Airway epithelial cell (primary cell): ENCODE results near the gene ABAT. TPM values are rescaled to one million over a fixed set of nuclear protein-coding genes. Genes with fewer than 3 reads are reported as not detected.

ENCODE experiments used
- total RNA-seq: library from RNA; depleted of rRNA; stranded (reverse); fragments of >200 nt; gene quantifications from 2 replicates; pipeline ENCODE4 v1.2.3, GENCODE V29; 2015

The ABAT gene
- total RNA-seq: 5.9 and 9.3 TPM in 2 replicates

DNA sequence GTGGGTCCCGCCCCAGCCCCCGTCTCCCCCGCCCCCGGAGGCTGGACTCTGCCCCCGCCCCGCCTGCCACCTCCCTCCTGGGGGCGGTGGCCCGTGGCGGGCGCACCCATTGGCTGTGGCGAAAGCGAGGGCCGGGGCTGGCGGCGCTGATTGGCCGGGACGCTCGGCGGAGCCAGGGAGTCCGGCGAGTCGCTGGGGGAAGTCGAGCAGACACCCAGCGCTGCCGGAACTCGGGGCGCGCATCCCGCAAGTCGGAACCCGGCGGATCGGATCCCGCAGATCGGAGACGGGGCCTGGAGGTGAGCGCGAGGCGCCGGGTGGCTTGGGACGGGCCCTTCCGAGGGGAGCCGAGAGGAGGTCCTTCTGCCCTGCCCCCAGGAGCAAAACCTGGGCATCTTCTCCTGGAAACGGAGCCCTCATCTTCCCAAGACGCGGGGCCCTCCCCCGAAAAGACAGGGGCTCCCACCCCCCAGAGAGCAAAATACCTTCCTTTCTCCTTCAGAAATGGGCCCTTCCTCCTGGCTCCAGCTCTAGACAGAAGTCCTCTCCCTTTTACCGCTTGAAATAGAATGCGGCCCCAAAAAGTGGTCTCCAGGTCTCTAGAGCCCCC, at the start of gene ABAT:
ABAT (plus strand) TSS at position 205 of the 610 bp plus-strand sequence. CDS start 61,123 bp downstream, outside the sequence.

DNA sequence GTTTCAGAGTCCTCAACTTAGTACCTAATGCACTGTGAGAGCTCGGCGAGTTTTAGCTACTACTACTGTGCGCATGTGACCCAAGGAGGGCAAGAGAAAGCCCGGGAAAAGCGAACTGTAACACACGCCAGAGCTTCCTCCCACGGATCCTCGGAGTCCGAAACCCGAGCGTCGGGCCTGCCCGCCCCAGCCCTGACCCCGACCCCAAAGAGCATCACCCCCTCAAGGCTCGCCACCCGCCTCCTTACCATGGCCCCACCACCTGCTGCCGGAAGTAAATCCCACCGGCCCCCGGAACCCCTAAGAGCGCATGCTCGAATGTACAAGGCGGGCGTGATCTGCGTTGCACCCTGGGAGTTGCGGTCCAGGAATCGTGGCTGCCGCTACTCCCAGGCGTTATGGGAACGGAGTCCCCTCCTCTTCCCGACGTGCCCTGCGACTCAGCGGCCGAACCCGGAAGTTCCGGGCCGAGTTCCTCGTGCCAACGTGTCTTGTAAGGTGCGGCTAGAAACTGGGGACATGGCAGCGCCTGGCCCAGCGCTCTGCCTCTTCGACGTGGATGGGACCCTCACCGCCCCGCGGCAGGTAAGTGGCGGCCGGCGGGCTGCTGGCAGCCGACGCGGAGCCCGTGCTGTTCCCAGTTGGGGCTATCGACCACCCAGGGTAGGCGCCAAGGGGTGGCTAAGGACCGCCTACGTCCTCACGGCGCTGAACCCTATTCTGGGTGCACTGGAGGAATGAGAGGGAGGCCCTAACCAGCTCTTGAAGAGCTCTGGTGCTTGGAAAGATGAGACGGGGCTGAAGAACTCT, 123.2 kb downstream of the ABAT start, which contains the start of the genes PMM2 and TMEM186:
PMM2 (plus strand) TSS at position 476 of the 810 bp plus-strand sequence; CDS start at position 520, 44 bp downstream.
TMEM186 (minus strand) TSS at position 276 of the 810 bp plus-strand sequence; CDS start at position 251, 25 bp downstream.

Other genes starting within 250 kb of the ABAT start
- gene TMEM114, start 84.1 kb upstream of the ABAT start, total RNA-seq: not detected in 2 replicates
- gene METTL22, start 52.9 kb upstream of the ABAT start, total RNA-seq: 11.8 and 18.3 TPM in 2 replicates
- 10.1 and 11.4 TPM in 2 replicates for gene TMEM186, start 123.0 kb downstream of the ABAT start, total RNA-seq
- 36.5 and 36.7 TPM in 2 replicates for gene PMM2, start 123.2 kb downstream of the ABAT start, total RNA-seq
- gene CARHSP1, start 194.4 kb downstream of the ABAT start, total RNA-seq: 95.3 and 105 TPM in 2 replicates
- not detected in 2 replicates for gene LITAFD, start 207.7 kb downstream of the ABAT start, total RNA-seq